Pancreas (tissue), 10 donors: ENCODE data around the gene TMEM30B. TPM values are rescaled to one million over a fixed set of nuclear protein-coding genes. Genes with fewer than 3 reads are reported as not detected.

Experiments
- ATAC-seq, 4 donors: fragments of 200-7000 bp; cut with Tn5 transposase; one replicate each; pipeline versions ENCODE4 v1.8.0 to v1.9.1; 2020; ENCODE audit warnings: mild to moderate bottlenecking in 4 of 4, moderate library complexity in 4 of 4
- DNase-seq, 6 donors: peaks; one replicate each; pipeline ENCODE4 v3.0.0-alpha.2; 2020
- FAIRE-seq: peaks from 2 replicates; lab custom pipeline; 2012; peaks lifted over from hg19 to GRCh38; lab: Jason Lieb, UNC
- H3K27ac ChIP-seq, 4 donors: fragments of 200-600 bp; sonication (generic); 1 replicate in 3 of 4; 2 replicates in 1 of 4; pipeline versions ENCODE4 v1.5.0 to v1.8.0; 2020
- H3K27me3 ChIP-seq, 4 donors: fragments of 200-600 bp; one replicate each; pipeline ENCODE4 v1.8.0; 2021
- H3K36me3 ChIP-seq, 3 donors: fragments of 200-600 bp; sonication (generic) in 1 of 3; one replicate each; pipeline versions ENCODE4 v1.5.0 to v1.8.0; 2020 to 2021
- H3K4me1 ChIP-seq, 3 donors: fragments of 200-600 bp; one replicate each; pipeline ENCODE4 v1.8.0; 2021
- H3K4me3 ChIP-seq, 4 donors: fragments of 200-600 bp; sonication (generic) in 2 of 4; one replicate each; pipeline versions ENCODE4 v1.5.0 to v1.8.0; 2020 to 2021
- H3K9me3 ChIP-seq, 4 donors: fragments of 200-600 bp; one replicate each; pipeline ENCODE4 v1.8.0; 2021
- WGBS, 2 donors: extraction: QIAGEN DNeasy Blood & Tissue Kit; methylation state at CpG; one replicate each; pipeline ENCODE4 v1.1.7; 2013; 5-methylcytosine and 5-hydroxymethylcytosine counted together
- intact Hi-C, 3 donors: fragments of 100-400 bp; cut with DNase I; formaldehyde crosslinking; loops; one replicate each; pipeline versions ENCODE4 v1.11.1 to v1.14.2; 2022
- polyA plus RNA-seq, 2 donors: library from polyadenylated mRNA; stranded (reverse); fragments of 200-250 nt; gene quantifications; one replicate each; pipeline ENCODE4 v1.2.3, GENCODE V29; 2013
- total RNA-seq, 6 donors: library from RNA; stranded (reverse); fragmentation: NEBNext Ultra II Directional in 4 of 6; extraction: Animal tissue kit (Norgen Biotek cat#: 25700) in 4 of 6; gene quantifications; one replicate each; pipeline versions ENCODE4 v1.2.1 to v1.2.4, GENCODE V29; 2021 to 2023
- TF ChIP-seq, protein P1 (sequence below), 4 donors: fragments of 200-600 bp; sonication (generic) in 3 of 4; IDR thresholded peaks; one replicate each; pipeline versions ENCODE4 v1.5.0 to v1.8.0; 2021; ENCODE audit warnings: antibody characterized with exemption in 4 of 4
- donor health status: healthy with polysubstance abuse.
- donor health status: DM: no; HTN: no; CAD: no; lungs with moderate emphysema.
- donor health status: DM: no; HTN: no; CAD: no.
- donor health status: control.
- donor health status: control.
- donor health status: Bipolar disorder and iron deficiency.
- donor health status: DM: yes; HTN: yes; CAD: no.
- donor health status: DM: no; HTN: no; CAD: no.
- donor health status: DM: no; HTN: no; CAD: no.
- donor health status: DM: yes; HTN: yes; CAD: no.

TMEM30B gene
- total and polyA plus RNA-seq, 8 donors: 10.1 to 21.3 (median 17.7) TPM

- intact Hi-C loops: no loop called here
- Histone ChIP-seq H3K27me3 (no peaks in the 10 kb centered on the region), H3K36me3 (no peaks in the 10 kb centered on the region), H3K4me1 (no peaks in the 10 kb centered on the region), H3K4me3 (no peak overlapping the region), H3K27ac (no peak overlapping the region), H3K9me3 (no peaks in the 10 kb centered on the region)
- 76 to 84% methylated on average over 4 of the region's 4 CpGs for WGBS, 2 donors
- TF ChIP-seq, protein P1, sequence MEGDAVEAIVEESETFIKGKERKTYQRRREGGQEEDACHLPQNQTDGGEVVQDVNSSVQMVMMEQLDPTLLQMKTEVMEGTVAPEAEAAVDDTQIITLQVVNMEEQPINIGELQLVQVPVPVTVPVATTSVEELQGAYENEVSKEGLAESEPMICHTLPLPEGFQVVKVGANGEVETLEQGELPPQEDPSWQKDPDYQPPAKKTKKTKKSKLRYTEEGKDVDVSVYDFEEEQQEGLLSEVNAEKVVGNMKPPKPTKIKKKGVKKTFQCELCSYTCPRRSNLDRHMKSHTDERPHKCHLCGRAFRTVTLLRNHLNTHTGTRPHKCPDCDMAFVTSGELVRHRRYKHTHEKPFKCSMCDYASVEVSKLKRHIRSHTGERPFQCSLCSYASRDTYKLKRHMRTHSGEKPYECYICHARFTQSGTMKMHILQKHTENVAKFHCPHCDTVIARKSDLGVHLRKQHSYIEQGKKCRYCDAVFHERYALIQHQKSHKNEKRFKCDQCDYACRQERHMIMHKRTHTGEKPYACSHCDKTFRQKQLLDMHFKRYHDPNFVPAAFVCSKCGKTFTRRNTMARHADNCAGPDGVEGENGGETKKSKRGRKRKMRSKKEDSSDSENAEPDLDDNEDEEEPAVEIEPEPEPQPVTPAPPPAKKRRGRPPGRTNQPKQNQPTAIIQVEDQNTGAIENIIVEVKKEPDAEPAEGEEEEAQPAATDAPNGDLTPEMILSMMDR (IDR thresholded peaks at IDR 0.05): no peak
- DNase-seq (no peak), FAIRE-seq (no peak), ATAC-seq (no peak)
These were observed 14.7 kb downstream of the TMEM30B start for GRCh38 chr14:61266436-61266835.

- 75 to 76% methylated on average over 4 of the region's 4 CpGs for WGBS, 2 donors
- Histone ChIP-seq H3K4me3 (no peak overlapping the region), H3K27ac (no peak overlapping the region), H3K27me3 (no peaks in the 10 kb centered on the region), H3K4me1 (no peaks in the 10 kb centered on the region), H3K9me3 (no peaks in the 10 kb centered on the region), H3K36me3 (no peaks in the 10 kb centered on the region)
- DNase-seq (no peak), ATAC-seq (no peak), FAIRE-seq (no peak)
- intact Hi-C loops: no loop called here
- TF ChIP-seq, protein P1 (IDR thresholded peaks at IDR 0.05): no peak
These were observed 16.5 kb downstream of the TMEM30B start for GRCh38 chr14:61264651-61265050.

GRCh38 chr14:61264010-61264571 is 17.0 kb downstream of the TMEM30B start:
- Histone ChIP-seq H3K27ac (no peak overlapping the region), H3K4me1 (no peaks in the 10 kb centered on the region), H3K4me3 (no peak overlapping the region), H3K27me3 (no peaks in the 10 kb centered on the region), H3K9me3 (no peaks in the 10 kb centered on the region), H3K36me3 (no peaks in the 10 kb centered on the region)
- DNase-seq (no peak), FAIRE-seq (no peak), ATAC-seq (peak in 2 of 4 donors; percentile 29 to 31)
- TF ChIP-seq, protein P1 (IDR thresholded peaks at IDR 0.05): no peak
- 27 to 28% methylated on average over 4 of the region's 4 CpGs for WGBS, 2 donors
- intact Hi-C loops: no loop called here

GRCh38 chr14:61262082-61262481 is 19.1 kb downstream of the TMEM30B start:
- no peak overlapping the region for H3K27ac ChIP-seq
- no peaks in the 10 kb centered on the region for H3K27me3 ChIP-seq
- intact Hi-C loops: no loop called here
- DNase-seq (no peak), FAIRE-seq (no peak), ATAC-seq (no peak)
- TF ChIP-seq, protein P1 (IDR thresholded peaks at IDR 0.05): no peak
- no peaks in the 10 kb centered on the region for H3K9me3 ChIP-seq
- H3K36me3 ChIP-seq: no peaks in the 10 kb centered on the region
- H3K4me3 ChIP-seq: no peak overlapping the region
- 79 to 90% methylated on average over 4 of the region's 4 CpGs for WGBS, 2 donors
- H3K4me1 ChIP-seq: no peaks in the 10 kb centered on the region

- WGBS, 2 donors: 66 to 76% methylated on average over 8 of the region's 8 CpGs
These were observed 20.0 kb downstream of the TMEM30B start for GRCh38 chr14:61260939-61261776.

More at GRCh38 chr14:61260939-61261776, 20.0 kb downstream of the TMEM30B start:
- no peaks in the 10 kb centered on the region for H3K36me3 ChIP-seq
- H3K27ac ChIP-seq: no peak overlapping the region
- ATAC-seq (peak in 3 of 4 donors; percentile 12 to 46 (median 38)), FAIRE-seq (no peak), DNase-seq (peak in 1 of 6 donors; percentile 17)
- no peaks in the 10 kb centered on the region for H3K4me1 ChIP-seq
- no peaks in the 10 kb centered on the region for H3K27me3 ChIP-seq
- TF ChIP-seq, protein P1 (IDR thresholded peaks at IDR 0.05): no peak
- H3K9me3 ChIP-seq: no peaks in the 10 kb centered on the region
- H3K4me3 ChIP-seq: no peak overlapping the region
- intact Hi-C loops: no loop called here
